Heart left ventricle (tissue), 13 donors: Measurements from ENCODE around the gene C5orf22.

ENCODE experiments used
- CTCF ChIP-seq, 12 donors: fragments of 200-600 bp; sonication (generic) in 4 of 12; IDR thresholded peaks; one replicate each; pipeline versions ENCODE4 v1.5.0 to v1.8.0; 2018 to 2022; ENCODE audit warnings: antibody characterized with exemption in 12 of 12, mild to moderate bottlenecking in 5 of 12
- POLR2A ChIP-seq, 2 donors: fragments of 450-650 bp; IDR thresholded peaks; one replicate each; pipeline ENCODE4 v1.6.1; 2017; ENCODE audit warnings: antibody characterized with exemption in 2 of 2, mild to moderate bottlenecking in 2 of 2, moderate library complexity in 2 of 2
- donor health status: ischemic (EF 13 %, LVEDD 7.1; RV severe dilation, severe dysfunction).
- donor health status: DM: no; HTN: yes; CAD: no.
- donor health status: DM: no; HTN: no; CAD: no.
- donor health status: ischemic (EF 25% LVEDD 6.9; RV normal size, moderate dysfunction).
- donor health status: ischemic (EF 25% LVEDD 5.7; RV mildly dilated, moderate dysfunction).
- donor health status: ischemic (EF 35%, LVEDD 5.7; RV mildly dilated, moderate dysfunction).
- donor health status: nonischemic (EF 11% LVEDD 7.7; RV severe dilation, severe dysfunction).
- donor health status: DM: yes; HTN: yes; CAD: no.
- donor health status: PGD.
- donor health status: ischemic (EF 29% LVEDD 5.4; RV normal size, mild dysfunction).
- donor health status: nonischemic (EF 23%, LVEDD 6.1; RV moderate dilation, normal function).

GRCh38 chr5:31551878-31552277 lies 19.8 kb downstream of the C5orf22 start:
- TF ChIP-seq CTCF (IDR thresholded peaks at IDR 0.05) (no peak), POLR2A (IDR thresholded peaks at IDR 0.05) (no peak)
